ENCODE measurements around the gene TMEM201. TPM values are rescaled to one million over a fixed set of nuclear protein-coding genes. Genes with fewer than 3 reads are reported as not detected.

Gene TMEM201
- total RNA-seq, 4 donors from 2014 or later: 3.5 to 6.6 (median 4.1) TPM

DNA sequence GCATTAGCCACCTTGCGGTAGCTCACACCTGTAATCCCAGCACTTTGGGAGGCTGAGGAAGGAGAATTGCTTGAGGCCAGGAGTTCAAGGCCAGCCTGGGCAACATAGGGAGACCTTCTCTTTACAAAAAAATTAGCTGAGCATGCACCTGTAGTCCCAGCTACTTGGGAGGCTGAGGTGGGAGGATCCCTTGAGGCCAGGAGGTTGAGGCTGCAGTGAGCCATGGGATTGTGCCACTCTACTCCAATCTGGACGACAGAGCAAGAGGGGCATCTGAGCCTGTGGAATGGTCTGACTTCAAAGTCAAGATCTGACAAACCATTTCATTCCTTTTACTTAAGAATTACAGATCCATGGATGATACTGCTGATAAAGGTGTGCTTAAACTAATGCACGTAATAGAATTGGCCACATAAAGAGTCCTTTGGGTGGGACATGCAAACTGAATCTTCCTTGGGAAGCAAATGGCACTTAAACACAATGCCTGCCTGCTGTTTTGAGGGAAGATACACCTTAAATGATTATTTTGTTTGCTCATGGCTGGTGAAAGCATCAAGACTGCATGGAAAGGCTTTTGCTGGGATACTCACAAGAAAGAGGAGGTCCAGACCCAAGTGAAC is 2.5 kb upstream of the TMEM201 start:
- TF ChIP-seq CTCF (IDR thresholded peaks at IDR 0.05; ENCODE audit: low read depth): no peak

GRCh38 chr1:9589144-9589718 is 520 bp downstream of the TMEM201 start:
- TF ChIP-seq CTCF (IDR thresholded peaks at IDR 0.05; ENCODE audit: low read depth): no peak

DNA sequence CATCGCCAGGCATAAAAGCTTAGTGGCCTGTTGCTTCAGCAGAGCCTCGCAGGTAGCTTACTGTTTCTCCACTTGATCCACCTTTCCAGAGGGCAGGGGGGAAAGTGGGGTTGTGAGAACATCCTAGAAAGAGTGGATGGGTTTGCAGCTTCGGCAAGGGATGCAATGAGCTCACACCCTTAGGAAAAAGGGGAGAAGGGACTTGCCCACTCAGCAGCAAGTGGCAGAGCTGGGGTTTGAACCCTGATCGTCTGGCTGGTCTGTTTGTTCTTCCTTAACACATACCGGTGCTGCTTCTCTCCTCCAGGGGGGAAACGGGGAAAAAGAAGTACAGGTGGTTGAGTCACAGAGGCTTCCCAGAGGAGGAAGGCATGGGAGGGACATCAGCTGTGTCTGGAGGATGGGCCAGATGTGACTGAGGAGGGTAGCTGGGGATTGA is 1.0 kb downstream of the TMEM201 start:
- TF ChIP-seq CTCF (IDR thresholded peaks at IDR 0.05; ENCODE audit: low read depth): no peak

- TF ChIP-seq CTCF (IDR thresholded peaks at IDR 0.05; ENCODE audit: low read depth): no peak
Observed at GRCh38 chr1:9590201-9590600, 1.5 kb downstream of the TMEM201 start.

GRCh38 chr1:9590945-9591668 is 2.4 kb downstream of the TMEM201 start:
- no peak for TF ChIP-seq CTCF (IDR thresholded peaks at IDR 0.05; ENCODE audit: low read depth)

- no peak for TF ChIP-seq CTCF (IDR thresholded peaks at IDR 0.05; ENCODE audit: low read depth)
Observed at GRCh38 chr1:9591669-9592509, 3.2 kb downstream of the TMEM201 start.

Measured in subcutaneous adipose tissue (tissue), 4 donors.